H9 (cell line): Measurements from ENCODE around the gene MRPL1. TPM values are rescaled to one million over a fixed set of nuclear protein-coding genes. Genes with fewer than 3 reads are reported as not detected.

Experiments
- DNase-seq: peaks from one replicate; pipeline ENCODE4 v3.0.0-alpha.2; 2017
- H2AFZ ChIP-seq: one replicate; pipeline ENCODE4 v1.6.1; 2013; ENCODE audit warnings: mild to moderate bottlenecking, low read length, control low read depth, moderate library complexity
- H2AK5ac ChIP-seq: 2 replicates; pipeline ENCODE4 v1.6.1; 2013; ENCODE audit warnings: low read length, control low read depth, mixed read lengths; ENCODE audit not compliant: insufficient read length
- H2BK120ac ChIP-seq: one replicate; pipeline ENCODE4 v1.6.1; 2013; ENCODE audit warnings: low read depth, mild to moderate bottlenecking, low read length, control low read depth, inconsistent platforms; ENCODE audit not compliant: poor library complexity, severe bottlenecking
- H2BK12ac ChIP-seq: 2 replicates; pipeline ENCODE4 v1.6.1; 2013; ENCODE audit warnings: low read length, control low read depth, mixed read lengths, low read depth; ENCODE audit not compliant: insufficient read length
- H2BK15ac ChIP-seq: 2 replicates; pipeline ENCODE4 v1.6.1; 2013; ENCODE audit warnings: low read depth, low read length, control low read depth
- H2BK20ac ChIP-seq: one replicate; pipeline ENCODE4 v1.6.1; 2013; ENCODE audit warnings: low read depth, mild to moderate bottlenecking, low read length, control low read depth, inconsistent platforms; ENCODE audit not compliant: poor library complexity, severe bottlenecking
- H2BK5ac ChIP-seq: 2 replicates; pipeline ENCODE4 v1.6.1; 2013; ENCODE audit warnings: low read length, control low read depth, mixed read lengths; ENCODE audit not compliant: insufficient read length
- H3K14ac ChIP-seq: 2 replicates; pipeline ENCODE4 v1.6.1; 2013; ENCODE audit warnings: low read length, control low read depth; ENCODE audit not compliant: insufficient read depth
- H3K18ac ChIP-seq: 2 replicates; pipeline ENCODE4 v1.6.1; 2013; ENCODE audit warnings: low read depth, mild to moderate bottlenecking, mixed read lengths, low read length, control low read depth; ENCODE audit not compliant: insufficient read length
- H3K23ac ChIP-seq: 2 replicates; pipeline ENCODE4 v1.6.1; 2013; ENCODE audit warnings: low read length, control low read depth, mixed read lengths, low read depth; ENCODE audit not compliant: insufficient read length
- H3K23me2 ChIP-seq: 2 replicates; pipeline ENCODE4 v1.6.1; 2013; ENCODE audit warnings: low read depth, mild to moderate bottlenecking, mixed read lengths, low read length, control low read depth; ENCODE audit not compliant: insufficient read length, poor library complexity, severe bottlenecking
- H3K27ac ChIP-seq: 2 replicates; pipeline ENCODE4 v1.5.1; 2013; ENCODE audit warnings: low read length, control low read depth, mixed read lengths, low read depth; ENCODE audit not compliant: insufficient read length
- H3K27me3 ChIP-seq: 2 replicates; pipeline ENCODE4 v1.6.1; 2013; ENCODE audit warnings: low read length, control low read depth, inconsistent platforms; ENCODE audit not compliant: insufficient read depth
- H3K4ac ChIP-seq: 2 replicates; pipeline ENCODE4 v1.6.1; 2013; ENCODE audit warnings: low read depth, mild to moderate bottlenecking, control low read depth, inconsistent platforms, low read length, moderate library complexity
- H3K4me1 ChIP-seq: 2 replicates; pipeline ENCODE4 v1.6.1; 2013; ENCODE audit warnings: low read length, control low read depth, inconsistent platforms; ENCODE audit not compliant: insufficient read depth
- H3K4me2 ChIP-seq: 2 replicates; pipeline ENCODE4 v1.6.1; 2013; ENCODE audit warnings: low read length, control low read depth, mixed read lengths; ENCODE audit not compliant: insufficient read length, insufficient read depth
- H3K56ac ChIP-seq: 2 replicates; pipeline ENCODE4 v1.6.1; 2013; ENCODE audit warnings: low read depth, mild to moderate bottlenecking, mixed read lengths, low read length, control low read depth; ENCODE audit not compliant: insufficient read length
- H3K79me1 ChIP-seq: 2 replicates; pipeline ENCODE4 v1.6.1; 2013; ENCODE audit warnings: low read depth, mild to moderate bottlenecking, moderate library complexity, low read length, control low read depth, inconsistent platforms; ENCODE audit not compliant: insufficient read depth, poor library complexity, severe bottlenecking
- H3K79me2 ChIP-seq: 2 replicates; pipeline ENCODE4 v1.6.1; 2013; ENCODE audit warnings: low read length, control low read depth, inconsistent platforms; ENCODE audit not compliant: insufficient read depth
- H3K9ac ChIP-seq: 2 replicates; pipeline ENCODE4 v1.6.1; 2013; ENCODE audit warnings: low read length, control low read depth, mixed read lengths; ENCODE audit not compliant: insufficient read length; ENCODE audit errors: extremely low read depth
- H3K9me3 ChIP-seq: one replicate; pipeline ENCODE4 v1.6.1; 2013; ENCODE audit warnings: low read depth, low read length, inconsistent platforms; ENCODE audit not compliant: control insufficient read depth
- H3T11ph ChIP-seq: one replicate; pipeline ENCODE4 v1.6.1; 2013; ENCODE audit warnings: mild to moderate bottlenecking, low read length, control low read depth, inconsistent platforms
- H4K20me1 ChIP-seq: one replicate; pipeline ENCODE4 v1.6.1; 2013; ENCODE audit not compliant: control insufficient read depth, insufficient read length, insufficient read depth
- H4K5ac ChIP-seq: 2 replicates; pipeline ENCODE4 v1.6.1; 2013; ENCODE audit warnings: low read depth, mild to moderate bottlenecking, mixed read lengths, low read length, control low read depth; ENCODE audit not compliant: insufficient read length
- H4K8ac ChIP-seq: replicated peaks from 2 replicates; pipeline ENCODE4 v1.6.1; 2013; ENCODE audit warnings: low read length, control low read depth, mixed read lengths, low read depth; ENCODE audit not compliant: insufficient read length
- H4K91ac ChIP-seq: 2 replicates; pipeline ENCODE4 v1.6.1; 2013; ENCODE audit warnings: low read depth, mild to moderate bottlenecking, moderate library complexity, mixed read lengths, low read length, control low read depth; ENCODE audit not compliant: insufficient read length
- H3K27ac Mint-ChIP-seq, 3 experiments: 2 replicates in 2 of 3; 3 replicates in 1 of 3; pipeline ENCODE4 v1.8.0; 2020 to 2021; ENCODE audit warnings: mixed read lengths in 3 of 3, mild to moderate bottlenecking in 1 of 3, moderate library complexity in 1 of 3
- H3K27me3 Mint-ChIP-seq: 2 replicates; pipeline ENCODE4 v1.8.0; 2021; ENCODE audit warnings: low read depth, mild to moderate bottlenecking, moderate library complexity, mixed read lengths
- H3K36me3 Mint-ChIP-seq, 3 experiments: 2 replicates in 2 of 3; 3 replicates in 1 of 3; pipeline ENCODE4 v1.8.0; 2020 to 2021; ENCODE audit warnings: low read depth in 3 of 3, mixed read lengths in 3 of 3; ENCODE audit not compliant: insufficient read depth in 1 of 3
- H3K4me1 Mint-ChIP-seq, 2 experiments: 2 replicates each; pipeline ENCODE4 v1.8.0; 2020; ENCODE audit warnings: mixed read lengths in 2 of 2
- H3K4me3 Mint-ChIP-seq, 2 experiments: 2 replicates in 1 of 2; 3 replicates in 1 of 2; pipeline ENCODE4 v1.8.0; 2020 to 2021; ENCODE audit warnings: mild to moderate bottlenecking in 2 of 2, mixed read lengths in 2 of 2, moderate library complexity in 1 of 2
- H3K9me3 Mint-ChIP-seq, 2 experiments: 2 replicates in 1 of 2; 3 replicates in 1 of 2; pipeline ENCODE4 v1.8.0; 2020; ENCODE audit warnings: mild to moderate bottlenecking in 2 of 2, mixed read lengths in 2 of 2, moderate library complexity in 1 of 2
- CTCF ChIP-seq: fragments of 200-600 bp; sonication (generic); conservative IDR thresholded peaks from 3 replicates; pipeline ENCODE4 v1.8.0; 2021; ENCODE audit warnings: antibody characterized with exemption, mild to moderate bottlenecking
- WGBS: extraction: QIAGEN DNeasy Blood & Tissue Kit; methylation state at CpG from one replicate; pipeline ENCODE4 v1.1.7; 2013; ENCODE audit warnings: missing lambda C conversion rate, low lambda C conversion rate, mixed read lengths; ENCODE audit not compliant: insufficient read length; ENCODE audit errors: extremely low coverage; 5-methylcytosine and 5-hydroxymethylcytosine counted together
- total RNA-seq: library from RNA; stranded (reverse); gene quantifications from 2 replicates; pipeline ENCODE4 v1.2.1, GENCODE V29; 2021

Gene MRPL1
- total RNA-seq, 1 experiment from 2014 or later, result 39.0 TPM

GRCh38 chr4:77913348-77913747 is 50.7 kb downstream of the MRPL1 start:
- H3K27me3 Mint-ChIP-seq, result no peaks in the 10 kb centered on the region
- H3K9me3 Mint-ChIP-seq, result no peaks in the 10 kb centered on the region
- H3K56ac ChIP-seq, result no peak overlapping the region
- no peaks in the 10 kb centered on the region for H3K79me2 ChIP-seq
- H3K79me1 ChIP-seq, result no peaks in the 10 kb centered on the region
- no peak overlapping the region for H2BK20ac ChIP-seq
- H3T11ph ChIP-seq, result no peak overlapping the region
- no peaks in the 10 kb centered on the region for H3K27me3 ChIP-seq
- no CpG with 5 or more reads among the region's 3 CpGs for WGBS
- H3K27ac ChIP-seq, result no peak overlapping the region
- H4K91ac ChIP-seq, result no peak overlapping the region
- H3K23me2 ChIP-seq, result no peaks in the 10 kb centered on the region
- no peak overlapping the region for H2AK5ac ChIP-seq
- H3K9me3 ChIP-seq, result no peaks in the 10 kb centered on the region
- H2BK5ac ChIP-seq, result no peak overlapping the region
- H3K4ac ChIP-seq, result no peak overlapping the region
- no peaks in the 10 kb centered on the region for H3K4me1 ChIP-seq
- H3K18ac ChIP-seq, result no peak overlapping the region
- no peak overlapping the region for H2BK120ac ChIP-seq
- DNase-seq, result no peak
- no peak overlapping the region for H3K4me2 ChIP-seq
- no peak overlapping the region for H3K9ac ChIP-seq
- no peak overlapping the region for H3K4me3 Mint-ChIP-seq
- no peak overlapping the region for H4K8ac ChIP-seq
- H3K14ac ChIP-seq, result no peak overlapping the region
- H2BK12ac ChIP-seq, result no peak overlapping the region
- H4K20me1 ChIP-seq, result no peaks in the 10 kb centered on the region
- H3K4me1 Mint-ChIP-seq, result no peaks in the 10 kb centered on the region
- H4K5ac ChIP-seq, result no peak overlapping the region
- TF ChIP-seq CTCF, result no peak
- H2BK15ac ChIP-seq, result no peak overlapping the region
- no peak overlapping the region for H2AFZ ChIP-seq
- H3K36me3 Mint-ChIP-seq, result peaks cover 0 to 5% (median 2%) of the 10 kb centered on the region in 3 experiments; a peak in 2 of 7 replicates
- H3K23ac ChIP-seq, result no peak overlapping the region
- H3K27ac Mint-ChIP-seq, result no peak overlapping the region
